HCT116 (cell line): Measurements from ENCODE around the gene CABS1. TPM values are rescaled to one million over a fixed set of nuclear protein-coding genes. Genes with fewer than 3 reads are reported as not detected.

Experiments used
- ATAC-seq: fragments of 200-7000 bp; cut with Tn5 transposase; 2 replicates; pipeline ENCODE4 v1.9.1; 2020; ENCODE audit warnings: mild to moderate bottlenecking, moderate library complexity
- BruUV-seq: library from RNA; stranded (reverse); fragments of 400-500 nt; replicated peaks from 2 replicates; lab custom pipeline; 2021; lab: Mats Ljungman, UMichigan
- CTCF ChIA-PET: fragments of 300-600 bp; sonication (Branson Sonifier 250); formaldehyde crosslinking; loops from one replicate; lab custom pipeline; 2021; ENCODE audit warnings: antibody characterized with exemption; lab: Charles Lee
- POLR2A ChIA-PET: fragments of 300-600, 350-600 bp; sonication (Branson Sonifier 250); formaldehyde crosslinking; loops from one replicate; lab custom pipeline; 2021; ENCODE audit warnings: antibody characterized with exemption; lab: Charles Lee
- RAD21 ChIA-PET, 2 experiments: fragments of 300-600 bp; sonication (Branson Sonifier 250); formaldehyde crosslinking; loops; one replicate each; lab custom pipeline; 2023; ENCODE audit warnings: low total read pairs in 2 of 2; ENCODE audit not compliant: uncharacterized antibody in 2 of 2, unreplicated experiment in 2 of 2, low non-redundant PET in 1 of 2; lab: Charles Lee
- DNase-seq: peaks from one replicate; pipeline ENCODE4 v3.0.0-alpha.2; 2010; ENCODE audit warnings: low read depth, low spot score
- H2AFZ ChIP-seq: fragments of 200-600 bp; shearing (Covaris generic), sonication (generic); 2 replicates; pipeline ENCODE4 v1.6.1; 2017; ENCODE audit warnings: low read depth, mixed run types, mixed read lengths, antibody characterized with exemption, low read length; ENCODE audit not compliant: poor library complexity, severe bottlenecking
- H3K27ac ChIP-seq: 2 replicates; pipeline ENCODE4 v1.5.1; 2012; ENCODE audit warnings: low read depth, low read length
- H3K27me3 ChIP-seq: fragments of 200-600 bp; sonication (generic); 2 replicates; pipeline ENCODE4 v1.6.1; 2016; ENCODE audit warnings: mixed run types, low read length, mixed read lengths; ENCODE audit not compliant: insufficient read depth
- H3K36me3 ChIP-seq, 2 experiments: fragments of 200-500 bp in 1 of 2; fragments of 200-600 bp in 1 of 2; sonication (Bioruptor generic) in 1 of 2; sonication (generic) in 1 of 2; 2 replicates each; pipeline versions ENCODE4 v1.5.1 to v1.6.1; 2014 to 2016; ENCODE audit warnings: low read length in 2 of 2, inconsistent platforms in 1 of 2, mixed read lengths in 1 of 2, mixed run types in 1 of 2; ENCODE audit not compliant: insufficient read depth in 2 of 2, control insufficient read depth in 1 of 2
- H3K4me1 ChIP-seq, 2 experiments: fragments of 200-600 bp in 1 of 2; sonication (generic) in 1 of 2; 2 replicates each; pipeline versions ENCODE4 v1.5.1 to v1.6.1; 2012 to 2017; ENCODE audit warnings: low read length in 2 of 2, inconsistent platforms in 1 of 2, mild to moderate bottlenecking in 1 of 2, mixed read lengths in 1 of 2, mixed run types in 1 of 2, moderate library complexity in 1 of 2; ENCODE audit not compliant: insufficient read depth in 2 of 2, control insufficient read depth in 1 of 2
- H3K4me2 ChIP-seq: fragments of 200-600 bp; sonication (generic); 2 replicates; pipeline ENCODE4 v1.6.1; 2017; ENCODE audit warnings: mixed run types, low read length, mixed read lengths
- H3K4me3 ChIP-seq, 2 experiments: fragments of 200-600 bp in 1 of 2; sonication (generic) in 1 of 2; replicated peaks in 1 of 2; 2 replicates each; pipeline ENCODE4 v1.5.1; 2011 to 2016; ENCODE audit warnings: low read length in 2 of 2, control low read depth in 1 of 2, low read depth in 1 of 2, mild to moderate bottlenecking in 1 of 2, mixed read lengths in 1 of 2, mixed run types in 1 of 2
- H3K79me2 ChIP-seq: fragments of 200-600 bp; sonication (generic); 2 replicates; pipeline ENCODE4 v1.6.1; 2017; ENCODE audit warnings: mild to moderate bottlenecking, mixed run types, low read length, moderate library complexity, mixed read lengths; ENCODE audit not compliant: insufficient read depth
- H3K9ac ChIP-seq: fragments of 200-600 bp; sonication (generic); 2 replicates; pipeline ENCODE4 v1.6.1; 2016; ENCODE audit warnings: low read length, mixed read lengths
- H3K9me2 ChIP-seq: fragments of 200-600 bp; sonication (generic), shearing (Covaris generic); 2 replicates; pipeline ENCODE4 v1.6.1; 2017; ENCODE audit warnings: mixed run types, mild to moderate bottlenecking, moderate library complexity; ENCODE audit not compliant: insufficient read depth
- H3K9me3 ChIP-seq, 2 experiments: fragments of 200-500 bp in 1 of 2; fragments of 200-600 bp in 1 of 2; sonication (Bioruptor generic) in 1 of 2; sonication (generic) in 1 of 2; 2 replicates each; pipeline ENCODE4 v1.6.1; 2014 to 2017; ENCODE audit warnings: low read length in 2 of 2, mixed read lengths in 2 of 2, inconsistent platforms in 1 of 2, low read depth in 1 of 2, mild to moderate bottlenecking in 1 of 2, mixed run types in 1 of 2, moderate library complexity in 1 of 2; ENCODE audit not compliant: control insufficient read depth in 1 of 2, insufficient read depth in 1 of 2
- H4K20me1 ChIP-seq: fragments of 200-600 bp; sonication (generic), shearing (Covaris generic); 2 replicates; pipeline ENCODE4 v1.6.1; 2017; ENCODE audit warnings: mixed run types, mild to moderate bottlenecking, moderate library complexity; ENCODE audit not compliant: insufficient read depth
- CBX3 ChIP-seq: IDR thresholded peaks from 2 replicates; pipeline ENCODE4 v1.6.1; 2012; ENCODE audit warnings: low read depth
- CEBPB ChIP-seq: IDR thresholded peaks from 2 replicates; pipeline ENCODE4 v1.6.1; 2012; ENCODE audit warnings: low read depth
- ELF1 ChIP-seq: IDR thresholded peaks from 2 replicates; pipeline ENCODE4 v1.6.1; 2012; ENCODE audit warnings: low read depth, borderline replicate concordance
- RAD21 ChIP-seq: IDR thresholded peaks from 2 replicates; pipeline ENCODE4 v1.6.1; 2012; ENCODE audit warnings: low read depth, mild to moderate bottlenecking
- SIN3A ChIP-seq: IDR thresholded peaks from 2 replicates; pipeline ENCODE4 v1.6.1; 2012; ENCODE audit warnings: low read depth
- TCF7L2 ChIP-seq: IDR thresholded peaks from 2 replicates; pipeline ENCODE4 v1.7.0; 2011; ENCODE audit warnings: borderline replicate concordance, inconsistent platforms; ENCODE audit not compliant: insufficient read depth, insufficient read length; ENCODE audit errors: extremely low read depth
- ZFX ChIP-seq: fragments of 450-650 bp; IDR thresholded peaks from 2 replicates; pipeline ENCODE4 v1.6.1; 2017
- ZNF274 ChIP-seq: fragments of 200-500 bp; sonication (Bioruptor generic); IDR thresholded peaks from 2 replicates; pipeline ENCODE4 v1.6.1; 2014; ENCODE audit warnings: mild to moderate bottlenecking, low read depth, low read length, inconsistent platforms
- intact Hi-C: fragments of 100-400 bp; cut with micrococcal nuclease; formaldehyde crosslinking; loops from 2 replicates; pipeline ENCODE4 v1.10.0; 2022
- total RNA-seq: library from RNA; stranded (reverse); gene quantifications from one replicate; pipeline ENCODE4 v1.2.1, GENCODE V29; 2021; ENCODE audit not compliant: unreplicated experiment
- TF ChIP-seq, protein P1 (sequence below): IDR thresholded peaks from 2 replicates; pipeline ENCODE4 v1.6.1; 2012; ENCODE audit warnings: low read depth
- TF ChIP-seq, protein P2 (sequence below): IDR thresholded peaks from 2 replicates; pipeline ENCODE4 v1.6.1; 2012

The CABS1 gene
- total RNA-seq, 1 experiment from 2014 or later: not detected

DNA sequence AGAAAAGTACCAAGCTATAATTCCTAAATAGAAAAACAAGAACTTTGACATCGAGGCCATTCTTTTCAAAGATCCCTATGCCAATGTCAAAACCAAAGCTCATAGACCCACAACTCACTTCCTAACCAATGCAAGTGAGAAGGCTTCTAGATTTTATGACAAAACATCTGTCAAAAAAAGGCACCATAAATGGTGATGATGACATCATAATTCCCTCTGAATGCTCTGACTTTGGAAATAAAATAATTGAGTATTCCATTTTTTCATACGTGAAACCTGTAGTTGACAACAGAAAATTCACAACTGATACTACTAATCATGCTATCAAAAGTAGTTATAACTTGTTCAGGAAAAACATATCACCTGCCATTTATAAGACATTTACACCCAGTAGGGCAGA, 8.7 kb upstream of the CABS1 start:
- Histone ChIP-seq H2AFZ (no peak overlapping the region), H3K4me2 (no peak overlapping the region), H3K27ac (no peak overlapping the region), H3K27me3 (no peaks in the 10 kb centered on the region), H3K79me2 (no peaks in the 10 kb centered on the region), H3K36me3 (no peaks in the 10 kb centered on the region), H3K4me3 (no peak overlapping the region), H3K4me1 (no peaks in the 10 kb centered on the region), H3K9me3 (no peaks in the 10 kb centered on the region), H3K9ac (no peak overlapping the region), H3K9me2 (no peaks in the 10 kb centered on the region), H4K20me1 (no peaks in the 10 kb centered on the region)
- no peak for ATAC-seq
- intact Hi-C loops: no loop called here
- TF ChIP-seq RAD21 (no peak), ELF1 (no peak), ZFX (no peak), SIN3A (no peak), ZNF274 (no peak), TCF7L2 (no peak), CBX3 (no peak), CEBPB (no peak)
- TF ChIP-seq, protein P1, sequence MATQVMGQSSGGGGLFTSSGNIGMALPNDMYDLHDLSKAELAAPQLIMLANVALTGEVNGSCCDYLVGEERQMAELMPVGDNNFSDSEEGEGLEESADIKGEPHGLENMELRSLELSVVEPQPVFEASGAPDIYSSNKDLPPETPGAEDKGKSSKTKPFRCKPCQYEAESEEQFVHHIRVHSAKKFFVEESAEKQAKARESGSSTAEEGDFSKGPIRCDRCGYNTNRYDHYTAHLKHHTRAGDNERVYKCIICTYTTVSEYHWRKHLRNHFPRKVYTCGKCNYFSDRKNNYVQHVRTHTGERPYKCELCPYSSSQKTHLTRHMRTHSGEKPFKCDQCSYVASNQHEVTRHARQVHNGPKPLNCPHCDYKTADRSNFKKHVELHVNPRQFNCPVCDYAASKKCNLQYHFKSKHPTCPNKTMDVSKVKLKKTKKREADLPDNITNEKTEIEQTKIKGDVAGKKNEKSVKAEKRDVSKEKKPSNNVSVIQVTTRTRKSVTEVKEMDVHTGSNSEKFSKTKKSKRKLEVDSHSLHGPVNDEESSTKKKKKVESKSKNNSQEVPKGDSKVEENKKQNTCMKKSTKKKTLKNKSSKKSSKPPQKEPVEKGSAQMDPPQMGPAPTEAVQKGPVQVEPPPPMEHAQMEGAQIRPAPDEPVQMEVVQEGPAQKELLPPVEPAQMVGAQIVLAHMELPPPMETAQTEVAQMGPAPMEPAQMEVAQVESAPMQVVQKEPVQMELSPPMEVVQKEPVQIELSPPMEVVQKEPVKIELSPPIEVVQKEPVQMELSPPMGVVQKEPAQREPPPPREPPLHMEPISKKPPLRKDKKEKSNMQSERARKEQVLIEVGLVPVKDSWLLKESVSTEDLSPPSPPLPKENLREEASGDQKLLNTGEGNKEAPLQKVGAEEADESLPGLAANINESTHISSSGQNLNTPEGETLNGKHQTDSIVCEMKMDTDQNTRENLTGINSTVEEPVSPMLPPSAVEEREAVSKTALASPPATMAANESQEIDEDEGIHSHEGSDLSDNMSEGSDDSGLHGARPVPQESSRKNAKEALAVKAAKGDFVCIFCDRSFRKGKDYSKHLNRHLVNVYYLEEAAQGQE: no peak
- TF ChIP-seq, protein P2, sequence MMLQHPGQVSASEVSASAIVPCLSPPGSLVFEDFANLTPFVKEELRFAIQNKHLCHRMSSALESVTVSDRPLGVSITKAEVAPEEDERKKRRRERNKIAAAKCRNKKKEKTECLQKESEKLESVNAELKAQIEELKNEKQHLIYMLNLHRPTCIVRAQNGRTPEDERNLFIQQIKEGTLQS: no peak
- DNase-seq: no peak
- POLR2A ChIA-PET: no interaction called here
- CTCF ChIA-PET: no interaction called here
- RAD21 ChIA-PET: no interaction called here
- BruUV-seq: no TSS peak
